WTC11 (cell line): ENCODE data around the gene NCOA3. TPM values are rescaled to one million over a fixed set of nuclear protein-coding genes. Genes with fewer than 3 reads are reported as not detected.

Source experiments
- ATAC-seq: fragments of 200-7000 bp; cut with Tn5 transposase; 2 replicates; pipeline ENCODE4 v1.10.0; 2021; ENCODE audit warnings: mild to moderate bottlenecking, moderate library complexity
- CTCF ChIA-PET: fragments of 300-600 bp; sonication (Branson Sonifier 250); formaldehyde crosslinking; loops from one replicate; lab custom pipeline; 2021; ENCODE audit warnings: antibody characterized with exemption; lab: Charles Lee
- POLR2A ChIA-PET: fragments of 350-600 bp; sonication (Branson Sonifier 250); formaldehyde crosslinking; loops from one replicate; lab custom pipeline; 2021; ENCODE audit warnings: antibody characterized with exemption; lab: Charles Lee
- DNase-seq: peaks from one replicate; pipeline ENCODE4 v3.0.0; 2021; ENCODE audit warnings: low spot score
- H3K27ac Mint-ChIP-seq: 2 replicates; pipeline ENCODE4 v1.8.0; 2021; ENCODE audit warnings: mixed read lengths
- H3K27me3 Mint-ChIP-seq: 2 replicates; pipeline ENCODE4 v1.8.0; 2021; ENCODE audit warnings: low read depth, mild to moderate bottlenecking, moderate library complexity, mixed read lengths
- H3K36me3 Mint-ChIP-seq: 2 replicates; pipeline ENCODE4 v1.8.0; 2021; ENCODE audit warnings: mixed read lengths
- H3K4me1 Mint-ChIP-seq: 2 replicates; pipeline ENCODE4 v1.8.0; 2022; ENCODE audit warnings: mixed read lengths
- H3K4me3 Mint-ChIP-seq: 2 replicates; pipeline ENCODE4 v1.8.0; 2021; ENCODE audit warnings: mild to moderate bottlenecking, moderate library complexity, mixed read lengths
- H3K9me3 Mint-ChIP-seq: 2 replicates; pipeline ENCODE4 v1.8.0; 2021; ENCODE audit warnings: mixed read lengths
- AR ChIP-seq: fragments of 250-450 bp; sonication (Bioruptor Pico); IDR thresholded peaks from 2 replicates; pipeline ENCODE4 v1.9.0; 2021; ENCODE audit warnings: mild to moderate bottlenecking
- ATF3 ChIP-seq: sonication (generic); formaldehyde crosslinking; conservative IDR thresholded peaks from 2 replicates; pipeline ENCODE4 v1.8.1; 2022; ENCODE audit warnings: mild to moderate bottlenecking, missing genetic modification reagents
- CTCF ChIP-seq: fragments of 200-600 bp; IDR thresholded peaks from 2 replicates; pipeline ENCODE4 v1.8.0; 2022; ENCODE audit warnings: antibody characterized with exemption
- E2F1 ChIP-seq: sonication (generic); formaldehyde crosslinking; IDR thresholded peaks from 2 replicates; pipeline ENCODE4 v1.8.0; 2022; ENCODE audit warnings: mild to moderate bottlenecking, missing genetic modification reagents
- E2F4 ChIP-seq: sonication (generic); formaldehyde crosslinking; IDR thresholded peaks from 2 replicates; pipeline ENCODE4 v1.8.1; 2022; ENCODE audit warnings: low read depth, mild to moderate bottlenecking, moderate library complexity, missing genetic modification reagents, borderline replicate concordance
- FOXJ3 ChIP-seq: sonication (generic); formaldehyde crosslinking; IDR thresholded peaks from 2 replicates; pipeline ENCODE4 v1.9.0; 2021; ENCODE audit warnings: missing genetic modification reagents, mild to moderate bottlenecking, borderline replicate concordance
- FOXP4 ChIP-seq: sonication (generic); formaldehyde crosslinking; IDR thresholded peaks from 2 replicates; pipeline ENCODE4 v1.8.0; 2022; ENCODE audit warnings: mild to moderate bottlenecking, missing genetic modification reagents
- GRHL2 ChIP-seq: fragments of 250-450 bp; sonication (Bioruptor Pico); IDR thresholded peaks from 2 replicates; pipeline ENCODE4 v1.8.0; 2022; ENCODE audit warnings: mild to moderate bottlenecking, moderate library complexity; ENCODE audit not compliant: insufficient replicate concordance, severe bottlenecking
- HMGA2 ChIP-seq: fragments of 250-450 bp; sonication (Bioruptor Pico); IDR thresholded peaks from 2 replicates; pipeline ENCODE4 v1.4.0; 2021; ENCODE audit warnings: mild to moderate bottlenecking, moderate library complexity
- JUN ChIP-seq: sonication (generic); formaldehyde crosslinking; IDR thresholded peaks from 2 replicates; pipeline ENCODE4 v1.8.0; 2023; ENCODE audit warnings: mild to moderate bottlenecking, missing genetic modification reagents
- MYBL2 ChIP-seq: sonication (generic); formaldehyde crosslinking; IDR thresholded peaks from 2 replicates; pipeline ENCODE4 v1.8.1; 2023; ENCODE audit warnings: mild to moderate bottlenecking, moderate library complexity, missing genetic modification reagents
- PRRX2 ChIP-seq: fragments of 250-450 bp; sonication (Bioruptor Pico); IDR thresholded peaks from 2 replicates; pipeline ENCODE4 v1.8.0; 2021; ENCODE audit warnings: mild to moderate bottlenecking
- SMAD3 ChIP-seq: sonication (generic); formaldehyde crosslinking; IDR thresholded peaks from 2 replicates; pipeline ENCODE4 v1.8.0; 2022; ENCODE audit warnings: missing genetic modification reagents, mild to moderate bottlenecking, borderline replicate concordance
- SP1 ChIP-seq: sonication (generic); formaldehyde crosslinking; conservative IDR thresholded peaks from 2 replicates; pipeline ENCODE4 v1.8.1; 2022; ENCODE audit warnings: missing genetic modification reagents
- STAT6 ChIP-seq: sonication (generic); formaldehyde crosslinking; conservative IDR thresholded peaks from 2 replicates; pipeline ENCODE4 v1.8.1; 2023; ENCODE audit warnings: mild to moderate bottlenecking, low read depth, missing genetic modification reagents, moderate library complexity
- TCF7 ChIP-seq: sonication (generic); formaldehyde crosslinking; IDR thresholded peaks from 2 replicates; pipeline ENCODE4 v1.8.0; 2022; ENCODE audit warnings: mild to moderate bottlenecking, low read depth, missing genetic modification reagents, moderate library complexity
- ZNF232 ChIP-seq: sonication (generic); formaldehyde crosslinking; IDR thresholded peaks from 2 replicates; pipeline ENCODE4 v1.8.0; 2022; ENCODE audit warnings: mild to moderate bottlenecking, missing genetic modification reagents
- ZNF396 ChIP-seq: fragments of 250-450 bp; sonication (Bioruptor Pico); IDR thresholded peaks from 2 replicates; pipeline ENCODE4 v1.8.0; 2021; ENCODE audit warnings: mild to moderate bottlenecking, moderate library complexity, borderline replicate concordance
- total RNA-seq: library from RNA; stranded (reverse); gene quantifications from 3 replicates; pipeline ENCODE4 v1.2.3, GENCODE V29; 2021

The NCOA3 gene
- total RNA-seq, 1 experiment from 2014 or later, result 25.2 TPM

GRCh38 chr20:47524015-47524784 lies 22.5 kb downstream of the NCOA3 start:
- POLR2A ChIA-PET, result no interaction called here
- ATAC-seq, result no peak
- H3K4me3 Mint-ChIP-seq, result no peak overlapping the region
- no peaks in the 10 kb centered on the region; the same call in 1 of the 2 replicates for H3K27me3 Mint-ChIP-seq
- TF ChIP-seq ZNF396 (no peak), E2F1 (CRISPR knock-in tag) (no peak), E2F4 (CRISPR knock-in tag) (no peak), TCF7 (CRISPR knock-in tag) (no peak), PRRX2 (CRISPR knock-in tag) (no peak), ATF3 (no peak), ZNF232 (CRISPR knock-in tag) (no peak), AR (CRISPR knock-in tag) (no peak), STAT6 (CRISPR knock-in tag) (no peak), FOXP4 (no peak), JUN (no peak)
- TF ChIP-seq, all 79 proteins: peak for 0
- Mint-ChIP-seq H3K9me3 (peaks cover 35% of the 10 kb centered on the region), H3K4me1 (peaks cover 22% of the 10 kb centered on the region), H3K27ac (peak overlapping the region; percentile 21; the same call in 1 of the 2 replicates), H3K36me3 (peaks cover 50% of the 10 kb centered on the region)
- no peak for DNase-seq
- CTCF ChIA-PET, result interaction anchor here (1.1 kb wide), 1 partner anchor 11 kb away, joined by 3 read pairs; no protein-coding TSS in a partner anchor

- DNase-seq (no peak), ATAC-seq (no peak)
- Mint-ChIP-seq H3K27me3 (no peaks in the 10 kb centered on the region; the same call in 1 of the 2 replicates), H3K4me3 (no peak overlapping the region), H3K9me3 (peaks cover 16% of the 10 kb centered on the region), H3K27ac (no peak overlapping the region), H3K4me1 (peaks cover 10% of the 10 kb centered on the region), H3K36me3 (peaks cover 30% of the 10 kb centered on the region)
- ChIA-PET POLR2A (no interaction called here), CTCF (interaction anchor here (0.6 to 1.4 kb wide), 2 partner anchors 25 to 211 kb away, joined by 3 to 5 read pairs; partner anchors contain the start of gene NCOA3)
- TF ChIP-seq SP1 (no peak), SMAD3 (CRISPR knock-in tag) (no peak), GRHL2 (no peak), CTCF (no peak), FOXJ3 (CRISPR knock-in tag) (no peak), MYBL2 (CRISPR knock-in tag) (no peak), FOXP4 (no peak), HMGA2 (CRISPR knock-in tag) (no peak)
Measured at GRCh38 chr20:47527004-47527800, 25.5 kb downstream of the NCOA3 start.
